Measurements from ENCODE around the gene CHM.
A peak's percentile ranks its signal among the peaks of the same experiment; 100 is the strongest.
"Not testable (repeated sequence)": the region's sequence is repeated elsewhere in the genome, so short reads cannot be mapped to it uniquely, and the experiment has no call there.

The CHM gene, protein sequence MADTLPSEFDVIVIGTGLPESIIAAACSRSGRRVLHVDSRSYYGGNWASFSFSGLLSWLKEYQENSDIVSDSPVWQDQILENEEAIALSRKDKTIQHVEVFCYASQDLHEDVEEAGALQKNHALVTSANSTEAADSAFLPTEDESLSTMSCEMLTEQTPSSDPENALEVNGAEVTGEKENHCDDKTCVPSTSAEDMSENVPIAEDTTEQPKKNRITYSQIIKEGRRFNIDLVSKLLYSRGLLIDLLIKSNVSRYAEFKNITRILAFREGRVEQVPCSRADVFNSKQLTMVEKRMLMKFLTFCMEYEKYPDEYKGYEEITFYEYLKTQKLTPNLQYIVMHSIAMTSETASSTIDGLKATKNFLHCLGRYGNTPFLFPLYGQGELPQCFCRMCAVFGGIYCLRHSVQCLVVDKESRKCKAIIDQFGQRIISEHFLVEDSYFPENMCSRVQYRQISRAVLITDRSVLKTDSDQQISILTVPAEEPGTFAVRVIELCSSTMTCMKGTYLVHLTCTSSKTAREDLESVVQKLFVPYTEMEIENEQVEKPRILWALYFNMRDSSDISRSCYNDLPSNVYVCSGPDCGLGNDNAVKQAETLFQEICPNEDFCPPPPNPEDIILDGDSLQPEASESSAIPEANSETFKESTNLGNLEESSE

DNA sequence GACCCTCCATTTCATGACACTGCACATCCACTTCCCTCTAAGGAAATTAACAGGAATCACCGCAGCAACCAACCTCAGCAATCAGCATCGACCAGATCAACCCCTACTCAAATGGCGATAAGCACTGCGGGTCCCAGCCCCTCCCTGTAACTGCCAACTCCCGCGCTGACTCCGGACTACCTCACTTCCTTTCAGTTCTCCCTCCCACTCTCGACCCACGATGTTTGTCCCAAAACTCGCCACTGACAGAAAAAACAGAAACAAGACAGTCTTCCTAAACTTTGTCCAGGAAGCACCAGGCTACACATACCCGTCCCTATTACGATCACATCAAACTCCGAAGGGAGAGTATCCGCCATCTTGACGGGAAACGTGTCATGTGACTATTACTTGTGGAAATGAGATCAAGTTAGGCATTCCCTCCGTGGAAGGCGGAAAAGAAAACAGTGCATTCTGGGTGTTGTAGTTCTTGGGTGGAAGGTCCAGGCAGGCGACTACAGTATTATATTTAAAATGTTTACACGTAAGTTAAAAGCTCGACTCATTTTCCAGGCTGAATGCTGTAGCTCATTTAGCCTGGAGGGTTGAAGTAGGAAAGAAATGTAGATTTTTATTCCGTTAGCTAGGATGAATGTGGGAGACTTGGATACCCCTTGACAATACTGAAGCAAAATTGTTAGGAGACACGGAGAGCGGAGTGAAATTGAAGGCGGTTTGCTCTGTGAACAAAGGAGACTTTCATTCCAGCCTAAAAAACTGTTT lies at the start of gene CHM:
TSS of gene CHM (minus strand) at position 385 of the 762 bp plus-strand sequence. CDS start at position 359, 26 bp downstream.
- DNase-seq (ENCODE audit: extremely low read depth in 1 of 2, low read depth in 1 of 2), result peak; percentile 5 to 17

DNA sequence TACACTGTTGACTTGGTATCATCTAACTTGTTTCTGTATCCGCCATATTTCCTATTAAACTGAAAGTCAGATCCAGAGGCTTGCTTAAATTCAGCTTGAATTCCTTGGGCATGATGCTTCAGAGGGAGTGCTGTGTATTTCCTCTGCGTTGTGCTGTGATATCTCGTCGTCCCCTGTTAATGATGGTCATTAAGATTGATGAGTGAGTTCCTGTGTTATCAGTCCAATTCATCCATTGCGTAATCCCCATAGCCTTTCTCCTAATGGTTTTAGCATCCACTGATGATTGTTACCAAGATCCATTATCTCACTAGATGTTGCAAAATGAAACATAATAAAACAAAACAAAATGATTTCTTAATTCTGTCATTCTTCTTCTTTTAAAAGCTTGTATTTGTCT lies 31.3 kb upstream of the CHM start:
- DNase-seq (ENCODE audit: extremely low read depth in 1 of 2, low read depth in 1 of 2), result no peak

DNA sequence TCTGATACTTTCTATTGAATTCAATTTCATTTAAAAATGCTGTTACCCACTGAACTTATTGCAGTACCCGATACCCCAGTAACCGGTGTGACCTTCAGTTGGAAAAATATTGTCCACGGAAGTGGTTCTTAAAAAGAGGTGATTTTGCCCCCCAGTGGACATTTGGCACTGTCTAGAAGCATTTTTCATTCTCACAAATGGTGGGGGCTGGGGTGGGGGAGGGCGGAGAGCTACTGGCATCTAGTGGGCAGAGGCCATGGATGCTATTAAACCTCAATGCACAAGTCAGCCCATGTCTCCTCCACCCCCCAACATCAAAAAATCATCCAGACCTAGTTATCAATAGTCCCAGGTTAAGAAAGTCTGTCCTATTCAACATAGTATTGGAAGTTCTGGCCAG lies 19.6 kb upstream of the CHM start:
- no peak for DNase-seq (ENCODE audit: extremely low read depth in 1 of 2, low read depth in 1 of 2)

DNA sequence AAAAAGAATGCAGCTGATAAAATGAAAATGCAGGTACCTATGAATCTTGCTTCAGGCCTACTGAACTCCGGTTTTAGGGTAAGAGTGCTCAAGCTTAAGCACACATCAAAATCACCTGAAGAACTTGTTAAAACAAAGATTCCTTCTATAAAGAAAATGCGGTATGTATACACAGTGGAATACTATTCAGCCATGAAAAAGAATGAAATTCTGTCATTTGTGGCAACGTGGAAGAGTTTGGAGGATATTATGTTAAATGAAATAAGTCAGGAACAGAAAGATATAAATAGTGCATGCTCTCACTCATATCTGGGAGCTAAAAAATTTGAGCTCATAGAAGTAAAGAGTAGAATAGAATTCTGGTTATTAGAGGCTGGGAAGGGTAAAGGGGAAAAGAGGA lies 14.0 kb upstream of the CHM start:
- DNase-seq (ENCODE audit: extremely low read depth in 1 of 2, low read depth in 1 of 2), result no peak

GRCh38 chrX:86051741-86052140 lies 4.4 kb upstream of the CHM start:
- DNase-seq (ENCODE audit: extremely low read depth in 1 of 2, low read depth in 1 of 2), result no peak

- no peak for DNase-seq (ENCODE audit: extremely low read depth in 1 of 2, low read depth in 1 of 2)
Measured at GRCh38 chrX:86047936-86048280, 550 bp upstream of the CHM start.

DNA sequence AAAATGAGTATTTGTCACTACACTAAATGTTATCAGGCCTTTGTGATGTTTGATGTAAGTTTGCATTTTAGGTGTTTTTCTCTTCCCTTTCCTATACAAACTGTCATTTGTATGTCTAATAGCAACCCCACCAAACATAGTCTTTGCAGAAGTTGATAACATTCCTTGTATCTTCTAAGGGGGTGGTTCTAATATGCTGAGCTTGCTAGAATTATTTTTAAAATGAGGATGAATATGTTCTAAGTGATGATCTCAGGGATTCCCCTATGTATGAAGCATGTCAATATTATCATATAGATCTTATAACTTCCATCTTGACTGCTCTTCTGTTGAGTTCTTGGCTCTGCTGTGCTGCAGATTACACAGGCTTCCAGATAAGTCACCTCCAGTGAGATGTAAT lies 3.1 kb downstream of the CHM start:
- no peak for DNase-seq (ENCODE audit: extremely low read depth in 1 of 2, low read depth in 1 of 2)

DNA sequence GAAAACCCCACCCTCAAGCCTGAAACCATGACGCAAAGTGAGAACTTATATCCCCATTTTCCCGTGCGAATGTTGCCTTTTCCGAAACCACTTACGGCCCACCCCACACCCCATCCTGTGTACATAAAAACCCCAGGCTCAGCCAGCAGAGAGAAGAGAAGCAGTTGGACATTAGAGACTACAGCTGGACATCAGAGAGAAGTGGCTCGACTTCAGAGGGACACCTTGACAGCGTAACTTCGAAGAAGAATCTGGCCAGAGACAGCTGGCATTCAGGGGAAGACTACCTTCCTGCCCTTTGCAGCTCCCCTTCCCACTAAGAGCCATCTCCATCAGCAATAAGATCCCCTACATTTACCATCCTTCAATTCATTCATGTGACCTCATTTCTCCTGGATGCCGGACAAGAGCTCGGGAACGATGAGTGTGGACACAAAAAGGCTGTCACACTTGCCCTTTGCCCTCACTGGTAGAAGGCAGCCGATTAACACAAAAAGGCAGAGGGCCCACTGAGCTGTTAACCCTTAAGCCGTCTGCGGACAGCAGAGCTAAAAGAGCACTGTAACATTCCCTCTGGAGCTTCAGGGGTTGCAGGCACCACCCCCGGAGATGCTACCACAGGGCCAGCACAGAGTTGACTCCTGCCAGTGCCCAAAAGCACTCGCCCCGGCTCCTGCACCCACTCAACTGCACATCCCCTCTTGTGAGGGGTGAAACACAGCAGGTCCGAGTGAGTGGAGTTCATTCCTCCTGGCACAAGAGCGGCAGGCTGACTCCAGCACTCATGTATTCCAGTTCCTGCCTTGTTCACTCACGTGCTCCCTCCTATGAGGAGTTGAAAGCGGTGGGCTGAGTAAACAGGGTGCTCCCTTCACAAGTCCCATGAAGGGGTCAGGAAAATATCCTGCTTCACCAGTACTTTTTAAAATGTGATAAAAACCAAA lies 7.5 kb downstream of the CHM start:
- DNase-seq (ENCODE audit: extremely low read depth in 1 of 2, low read depth in 1 of 2), result no peak

- DNase-seq (ENCODE audit: extremely low read depth in 1 of 2, low read depth in 1 of 2), result no peak
Measured at GRCh38 chrX:86033385-86033784, 14.0 kb downstream of the CHM start.

DNA sequence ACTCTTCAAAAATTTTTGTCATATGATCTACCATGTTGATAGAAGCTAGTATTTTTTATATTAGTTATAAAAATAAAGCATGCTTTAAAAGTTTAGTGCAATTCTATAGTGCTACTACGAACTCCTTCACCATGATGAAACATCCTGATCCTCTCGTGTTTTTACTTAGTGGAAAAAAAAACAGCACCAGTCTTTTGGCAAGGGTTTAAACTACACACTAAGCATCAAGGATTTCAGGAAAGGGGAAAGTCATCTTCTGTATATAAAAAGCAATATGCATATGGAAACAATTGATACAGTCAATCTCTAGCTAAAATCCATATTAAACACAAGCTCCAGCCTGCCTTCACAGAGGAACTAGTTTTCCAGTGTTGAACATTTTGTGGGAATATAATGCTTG lies 18.7 kb downstream of the CHM start:
- no peak for DNase-seq (ENCODE audit: extremely low read depth in 1 of 2, low read depth in 1 of 2)

DNA sequence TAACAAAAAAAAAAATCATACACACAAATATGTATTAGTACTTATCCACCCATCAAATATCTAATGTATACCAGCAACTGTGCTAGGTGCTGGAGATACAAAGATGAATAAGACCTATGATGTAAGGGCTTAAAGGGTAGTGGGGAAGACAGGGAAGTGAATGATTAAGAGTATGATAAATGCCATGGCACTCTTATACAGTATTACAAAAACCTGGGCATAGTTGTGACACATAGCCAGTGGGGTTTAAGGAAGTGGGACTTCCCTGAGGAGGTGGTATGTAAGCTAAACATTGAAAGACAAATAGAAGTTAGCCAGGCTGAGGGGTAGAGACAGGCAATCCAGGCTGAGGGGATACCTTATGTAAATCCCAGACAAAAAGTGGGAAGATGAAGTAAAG lies 23.5 kb downstream of the CHM start:
- DNase-seq (ENCODE audit: extremely low read depth in 1 of 2, low read depth in 1 of 2), result no peak

DNA sequence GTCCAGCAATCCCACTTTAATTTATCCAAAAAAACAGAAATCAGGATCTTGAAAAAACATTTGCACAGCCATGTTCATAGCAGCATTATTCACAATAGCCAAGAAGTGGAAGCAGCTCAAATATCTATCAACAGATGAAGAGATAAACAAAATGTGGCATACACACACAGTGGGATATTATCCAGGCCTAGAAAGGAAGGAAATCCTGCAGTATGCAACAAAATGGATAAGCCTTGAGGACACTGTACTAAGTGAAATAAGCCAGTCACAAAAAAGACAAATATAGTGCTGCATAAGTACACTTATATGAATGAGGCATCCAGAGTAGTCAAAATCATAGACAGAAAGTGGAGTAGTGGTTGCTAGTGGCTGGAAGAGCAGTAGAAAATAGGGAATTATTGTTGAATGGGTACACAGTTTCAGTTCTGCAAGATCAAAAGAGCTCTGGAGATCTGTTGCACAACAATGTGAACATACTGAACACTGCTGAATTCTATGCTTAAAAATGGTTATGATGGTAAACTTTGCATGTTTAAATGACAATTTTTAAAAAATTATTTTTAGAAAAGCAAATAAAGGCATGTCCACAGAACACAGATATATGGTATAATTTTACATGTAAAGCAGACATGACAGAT lies 25.6 kb downstream of the CHM start:
- DNase-seq (ENCODE audit: extremely low read depth in 1 of 2, low read depth in 1 of 2), result no peak

GRCh38 chrX:86016139-86016538 lies 31.2 kb downstream of the CHM start:
- no peak for DNase-seq (ENCODE audit: extremely low read depth in 1 of 2, low read depth in 1 of 2)

- not testable (repeated sequence) for DNase-seq (ENCODE audit: extremely low read depth in 1 of 2, low read depth in 1 of 2)
Measured at GRCh38 chrX:86014959-86015358, 32.4 kb downstream of the CHM start.

DNA sequence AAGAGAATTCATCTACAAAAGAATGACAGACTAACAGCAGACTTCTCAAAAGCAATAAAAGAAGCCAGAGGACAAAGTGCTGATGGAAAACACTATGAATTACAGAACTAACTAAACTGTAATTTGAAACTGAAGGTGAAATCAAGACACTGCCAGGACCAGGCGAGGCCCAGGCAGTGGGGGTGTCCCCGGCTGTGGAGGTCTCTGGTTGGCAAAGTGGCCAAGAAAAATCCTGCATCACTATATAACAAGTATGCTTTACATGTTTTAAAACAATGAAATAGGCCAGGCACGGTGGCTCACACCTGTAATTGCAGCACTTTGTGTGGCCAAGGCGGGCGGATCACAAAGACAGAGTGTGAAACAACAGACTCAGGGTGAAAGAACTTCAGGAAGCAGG lies 32.9 kb downstream of the CHM start:
- no peak for DNase-seq (ENCODE audit: extremely low read depth in 1 of 2, low read depth in 1 of 2)

DNA sequence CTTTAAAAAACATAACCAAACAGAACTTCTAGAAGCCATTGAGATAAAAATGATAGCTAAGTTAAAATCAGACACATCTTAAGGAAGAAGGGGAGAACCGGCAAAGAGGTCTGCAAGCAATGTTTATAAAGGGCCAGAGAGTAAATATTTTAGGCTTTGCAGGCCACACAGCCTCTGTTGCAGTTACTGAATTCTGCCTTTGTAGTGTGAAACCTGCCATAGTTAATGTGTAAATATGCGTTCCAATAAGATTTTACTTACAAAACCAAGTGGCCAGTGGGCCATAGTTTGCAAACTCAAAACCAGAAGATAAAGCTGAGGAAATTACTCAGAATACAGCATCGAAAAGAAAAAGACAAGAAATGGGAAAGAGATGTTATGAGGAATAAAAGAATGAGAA lies 33.6 kb downstream of the CHM start:
- DNase-seq (ENCODE audit: extremely low read depth in 1 of 2, low read depth in 1 of 2), result no peak

DNA sequence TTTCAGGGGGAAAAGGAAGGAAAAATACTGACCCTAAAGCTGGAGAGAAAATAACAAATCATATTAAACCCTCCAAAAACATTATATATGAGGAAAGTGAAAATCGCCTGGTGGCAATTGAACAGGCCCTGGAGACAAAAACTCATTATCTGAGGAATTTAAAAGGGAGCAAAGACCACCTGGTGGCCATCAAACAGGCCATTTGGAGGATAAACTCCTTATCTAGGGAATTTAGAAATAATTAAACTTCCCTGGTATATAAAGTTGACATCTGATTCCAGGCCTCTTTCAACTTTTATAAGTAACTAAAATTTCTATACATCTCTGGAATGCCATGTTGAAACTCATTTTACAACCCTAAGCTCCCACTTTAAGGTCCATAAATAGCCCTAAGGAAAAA lies 35.2 kb downstream of the CHM start:
- DNase-seq (ENCODE audit: extremely low read depth in 1 of 2, low read depth in 1 of 2), result no peak

DNA sequence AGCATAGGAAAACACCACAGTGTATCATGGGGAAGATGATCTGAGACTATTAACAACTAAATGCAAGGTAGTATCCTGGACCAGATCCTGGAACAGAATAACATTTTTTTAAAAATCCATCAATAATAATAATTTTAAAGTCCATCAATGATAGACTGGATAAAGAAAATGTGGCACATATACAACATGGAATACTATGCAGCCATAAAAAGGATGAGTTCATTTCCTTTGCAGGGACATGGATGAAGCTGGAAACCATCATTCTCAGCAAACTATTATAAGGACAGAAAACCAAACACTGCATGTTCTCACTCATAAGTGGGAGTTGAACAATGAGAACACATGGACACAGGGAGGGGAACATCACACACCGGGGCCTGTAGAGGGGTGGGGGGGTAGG lies 37.6 kb downstream of the CHM start:
- DNase-seq (ENCODE audit: extremely low read depth in 1 of 2, low read depth in 1 of 2), result not testable (repeated sequence)

DNA sequence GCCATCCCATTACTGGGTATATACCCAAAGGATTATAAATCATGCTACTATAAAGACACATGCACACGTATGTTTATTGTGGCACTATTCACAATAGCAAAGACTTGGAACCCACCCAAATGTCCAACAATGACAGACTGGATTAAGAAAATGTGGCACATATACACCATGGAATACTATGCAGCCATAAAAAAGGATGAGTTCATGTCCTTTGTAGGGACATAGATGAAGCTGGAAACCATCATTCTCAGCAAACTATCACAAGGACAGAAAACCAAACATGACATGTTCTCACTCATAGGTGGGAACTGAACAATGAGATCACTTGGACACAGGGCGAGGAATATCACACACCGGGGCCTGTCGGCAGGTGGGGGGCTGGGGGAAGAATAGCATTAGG lies 39.5 kb downstream of the CHM start:
- not testable (repeated sequence) for DNase-seq (ENCODE audit: extremely low read depth in 1 of 2, low read depth in 1 of 2)
